Hippocampal formation (tissue), 2 donors: ENCODE results near the gene HOXD8.

ENCODE experiments used
- DNase-seq, 2 donors: peaks; one replicate each; lab custom pipeline; 2025; lab: John Stamatoyannopoulos, UW

Gene HOXD8

GRCh38 chr2:176103742-176104315 is 25.7 kb upstream of the HOXD8 start:
- DNase-seq: no peak

GRCh38 chr2:176104316-176105077 is 25.0 kb upstream of the HOXD8 start:
- no peak for DNase-seq

- no peak for DNase-seq
Observed at GRCh38 chr2:176105078-176105729, 24.3 kb upstream of the HOXD8 start.

- DNase-seq: no peak
Observed at GRCh38 chr2:176105730-176106580, 23.6 kb upstream of the HOXD8 start.

GRCh38 chr2:176106581-176107539 is 22.6 kb upstream of the HOXD8 start, which contains the start of gene HOXD11:
HOXD11 (plus strand) TSS chr2:176107280; CDS start chr2:176107356, 76 bp downstream.
- DNase-seq: no peak

- no peak for DNase-seq
Observed at GRCh38 chr2:176107731-176108181, 21.7 kb upstream of the HOXD8 start.

GRCh38 chr2:176109192-176109901 is 20.2 kb upstream of the HOXD8 start:
- DNase-seq: no peak

- DNase-seq: no peak
Observed at GRCh38 chr2:176109946-176110345, 19.6 kb upstream of the HOXD8 start.

- no peak for DNase-seq
Observed at GRCh38 chr2:176110415-176111308, 18.8 kb upstream of the HOXD8 start.

- no peak for DNase-seq
Observed at GRCh38 chr2:176111309-176111663, 18.2 kb upstream of the HOXD8 start.

- no peak for DNase-seq
Observed at GRCh38 chr2:176111846-176112374, 17.6 kb upstream of the HOXD8 start.

GRCh38 chr2:176112375-176113302 is 16.9 kb upstream of the HOXD8 start:
- DNase-seq: no peak

GRCh38 chr2:176114120-176114929 is 15.2 kb upstream of the HOXD8 start:
- DNase-seq: no peak

- DNase-seq: no peak
Observed at GRCh38 chr2:176114930-176115625, 14.4 kb upstream of the HOXD8 start.

- DNase-seq: no peak
Observed at GRCh38 chr2:176115883-176116813, 13.4 kb upstream of the HOXD8 start, which contains the start of gene HOXD10. HOXD10 (plus strand) TSS chr2:176116778; CDS start chr2:176116834, 56 bp downstream.
